ENCODE data around the gene OIT3.
"Not testable (repeated sequence)": the region's sequence is repeated elsewhere in the genome, so short reads cannot be mapped to it uniquely, and the experiment has no call there.

The OIT3 gene

GRCh38 chr10:72904806-72905205 lies 11.3 kb downstream of the OIT3 start:
- no peak for DNase-seq

DNA sequence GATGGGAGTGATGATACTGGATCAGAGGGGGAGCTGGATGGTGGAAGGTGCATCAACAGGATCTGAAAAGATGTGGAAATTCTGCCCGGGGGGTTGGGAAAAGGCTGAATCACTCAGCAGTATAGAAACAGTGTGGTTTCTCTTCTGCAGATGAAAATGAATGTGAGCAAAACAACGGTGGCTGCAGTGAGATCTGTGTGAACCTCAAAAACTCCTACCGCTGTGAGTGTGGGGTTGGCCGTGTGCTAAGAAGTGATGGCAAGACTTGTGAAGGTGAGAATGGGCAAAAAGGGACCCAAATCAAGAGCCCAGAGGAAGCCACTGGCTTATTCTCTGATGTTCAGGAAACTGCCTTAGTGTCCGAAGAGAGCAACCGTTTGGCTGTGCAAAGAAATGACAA lies 12.9 kb downstream of the OIT3 start:
- DNase-seq, result no peak

- DNase-seq, result no peak
Observed at GRCh38 chr10:72910705-72911104, 17.2 kb downstream of the OIT3 start.

- no peak for DNase-seq
Observed at GRCh38 chr10:72911758-72912157, 18.2 kb downstream of the OIT3 start.

- DNase-seq, result no peak
Observed at GRCh38 chr10:72912736-72913135, 19.2 kb downstream of the OIT3 start.

- DNase-seq, result no peak
Observed at GRCh38 chr10:72913287-72913686, 19.7 kb downstream of the OIT3 start.

GRCh38 chr10:72917201-72917600 lies 23.7 kb downstream of the OIT3 start:
- not testable (repeated sequence) for DNase-seq

- not testable (repeated sequence) for DNase-seq
Observed at GRCh38 chr10:72917803-72918332, 24.3 kb downstream of the OIT3 start.

DNA sequence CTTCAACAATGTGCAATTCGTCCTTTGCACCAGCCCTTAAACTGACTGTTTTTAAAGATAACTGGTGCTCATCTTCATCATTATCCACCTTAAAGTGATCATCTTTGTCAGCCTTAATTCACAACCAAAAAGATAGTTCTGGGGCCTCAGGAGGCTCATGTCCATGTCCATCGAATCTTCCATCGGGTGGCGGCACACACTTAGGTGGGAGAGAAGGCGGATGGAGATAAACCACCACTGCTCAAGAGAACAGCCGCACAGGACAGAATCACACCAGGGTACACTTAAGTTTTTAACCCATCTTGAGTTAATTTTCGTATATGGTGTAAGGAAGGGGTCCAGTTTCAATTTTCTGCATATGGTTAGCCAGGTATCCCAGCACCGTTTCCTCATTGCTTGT lies 24.8 kb downstream of the OIT3 start:
- no peak for DNase-seq

DNA sequence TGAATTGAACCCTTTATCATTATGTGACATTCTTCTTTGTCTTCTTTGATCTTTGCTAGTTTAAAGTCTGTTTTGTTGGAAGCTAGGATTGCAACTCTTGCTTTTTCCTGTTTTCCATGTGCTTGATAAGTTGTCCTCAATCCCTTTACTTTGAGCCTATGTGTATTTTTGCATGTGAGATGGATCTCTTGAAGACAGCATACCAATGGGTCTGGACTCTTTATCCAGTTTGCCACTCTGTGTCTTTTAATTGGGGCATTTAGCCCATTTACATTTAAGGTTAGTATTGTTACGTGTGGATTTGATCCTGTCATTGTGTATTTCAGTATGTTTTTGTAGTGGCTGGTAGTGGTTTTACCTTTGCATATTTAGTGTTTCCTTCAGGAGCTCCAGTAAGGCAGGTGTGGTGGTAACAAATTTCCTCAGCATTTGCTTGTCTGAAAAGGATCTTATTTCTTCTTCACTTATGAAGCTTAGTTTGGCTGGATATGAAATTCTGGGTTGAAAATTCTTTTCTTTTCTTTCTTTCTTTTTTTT lies 27.7 kb downstream of the OIT3 start:
- not testable (repeated sequence) for DNase-seq

DNA sequence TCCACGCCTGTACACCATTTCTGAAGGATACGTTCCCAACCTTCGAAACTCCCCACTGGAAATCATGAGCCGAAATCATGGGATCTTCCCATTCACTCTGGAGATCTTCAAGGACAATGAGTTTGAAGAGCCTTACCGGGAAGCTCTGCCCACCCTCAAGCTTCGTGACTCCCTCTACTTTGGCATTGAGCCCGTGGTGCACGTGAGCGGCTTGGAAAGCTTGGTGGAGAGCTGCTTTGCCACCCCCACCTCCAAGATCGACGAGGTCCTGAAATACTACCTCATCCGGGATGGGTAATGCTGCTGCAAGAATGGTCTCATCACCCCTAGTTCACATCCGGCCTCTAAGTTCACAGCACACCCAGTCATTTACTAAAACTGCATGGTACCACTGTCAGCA lies 30.8 kb downstream of the OIT3 start:
- DNase-seq, result no peak

DNA sequence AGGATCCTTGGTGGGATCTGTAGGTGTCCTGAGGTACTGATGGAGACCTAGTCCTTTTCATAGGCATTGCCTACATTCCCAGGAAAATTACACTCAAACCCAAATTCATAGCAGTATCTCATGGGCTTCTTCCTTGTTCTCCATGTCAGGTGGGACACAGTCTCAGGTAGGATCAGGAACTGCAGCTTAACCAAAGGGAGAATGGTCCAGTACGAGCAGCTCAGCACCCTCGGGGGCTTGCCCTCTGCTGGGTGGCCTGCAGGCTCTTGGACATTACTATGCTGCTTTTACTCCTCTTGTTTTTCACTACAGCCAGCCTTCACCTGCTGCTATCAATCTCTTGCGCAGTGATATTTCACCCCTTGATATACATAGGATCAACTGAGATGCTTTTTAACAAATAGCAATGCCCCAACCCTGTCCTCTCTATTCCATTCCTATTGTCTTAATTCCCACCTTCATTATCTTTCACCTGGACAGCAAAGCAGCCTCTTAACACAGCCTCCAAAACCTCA lies 32.5 kb downstream of the OIT3 start:
- DNase-seq, result no peak

GRCh38 chr10:72927485-72927884 lies 33.9 kb downstream of the OIT3 start:
- DNase-seq, result no peak

GRCh38 chr10:72928798-72929197 lies 35.3 kb downstream of the OIT3 start:
- DNase-seq, result no peak

- no peak for DNase-seq
Observed at GRCh38 chr10:72930276-72930675, 36.7 kb downstream of the OIT3 start.

GRCh38 chr10:72932259-72933015 lies 38.9 kb downstream of the OIT3 start:
- DNase-seq, result no peak

- DNase-seq, result peak; percentile 13
Observed at GRCh38 chr10:72935361-72935760, 41.8 kb downstream of the OIT3 start.

- DNase-seq, result no peak
Observed at GRCh38 chr10:72943498-72944234, 50.1 kb downstream of the OIT3 start.

DNA sequence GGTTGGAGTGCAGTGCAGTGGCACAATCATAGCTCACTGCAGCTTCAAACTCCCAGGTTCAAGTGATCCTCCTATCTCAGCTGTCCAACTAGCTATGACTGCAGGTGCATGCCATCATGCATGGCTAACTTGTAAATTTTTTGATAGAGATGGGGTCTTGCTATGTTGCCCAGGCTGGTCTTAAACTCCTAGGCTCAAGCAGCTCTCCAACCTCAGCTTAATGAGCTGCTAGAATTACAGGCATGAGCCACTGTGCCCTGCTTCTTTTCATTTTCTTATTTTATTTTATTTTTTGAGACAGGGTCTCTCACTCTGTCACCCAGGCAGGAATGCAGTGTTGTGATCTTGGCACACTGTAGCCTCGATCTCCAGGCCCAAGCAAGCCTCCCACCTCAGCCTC lies 53.4 kb downstream of the OIT3 start:
- no peak for DNase-seq

GRCh38 chr10:72948762-72949161 lies 55.2 kb downstream of the OIT3 start:
- DNase-seq, result no peak

GRCh38 chr10:72951760-72952159 lies 58.2 kb downstream of the OIT3 start:
- DNase-seq, result no peak

GRCh38 chr10:72952189-72952588 lies 58.6 kb downstream of the OIT3 start:
- DNase-seq, result no peak

DNA sequence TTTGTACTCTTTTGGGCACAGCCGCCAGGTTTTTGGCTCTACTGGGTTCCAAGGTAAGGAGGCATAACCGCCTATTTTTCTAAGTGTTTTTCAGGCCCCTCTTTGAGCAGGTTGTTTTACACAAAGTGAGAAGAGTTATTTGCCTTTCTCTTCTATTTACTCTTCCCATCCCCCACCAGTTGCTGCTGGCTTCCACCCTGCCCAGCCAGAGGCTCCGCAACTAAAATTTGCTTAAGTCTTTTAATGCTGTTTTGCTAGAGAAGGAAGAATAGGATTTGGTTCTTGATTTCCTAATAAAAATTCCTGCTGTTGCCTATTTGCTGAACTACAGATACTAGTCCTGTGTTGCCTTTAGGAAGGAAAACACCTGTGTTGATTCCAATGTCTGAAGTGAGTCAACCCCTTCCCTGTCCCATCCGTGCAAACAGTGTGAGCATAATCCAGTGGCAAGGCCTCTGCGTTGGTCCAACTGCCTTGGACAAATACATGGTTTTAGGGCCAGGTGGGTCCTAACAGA lies 59.2 kb downstream of the OIT3 start:
- no peak for DNase-seq

Measured in EL (cell line).